ENCODE measurements around the gene LRRFIP1.

DNA sequence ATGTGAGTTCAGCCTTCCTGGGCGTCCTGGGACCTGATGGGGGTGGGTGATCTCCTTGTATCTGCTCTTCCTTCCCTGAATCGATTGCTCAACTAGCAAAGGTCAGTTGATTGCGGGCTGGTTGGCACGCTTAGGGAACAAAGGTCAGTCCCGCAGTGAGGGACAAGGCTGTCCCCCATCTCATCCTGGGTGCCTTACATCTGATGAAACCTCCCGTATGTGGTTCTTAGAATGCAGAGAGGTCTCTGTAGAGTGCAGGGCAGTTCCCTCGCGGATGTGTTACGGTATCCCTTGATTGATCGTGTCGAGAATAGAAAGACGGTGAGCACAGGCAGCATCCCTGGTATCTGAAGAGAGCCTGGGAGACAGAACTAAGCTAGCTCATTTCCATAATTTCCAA lies 114.8 kb downstream of the LRRFIP1 start:
- TF ChIP-seq, protein P1, sequence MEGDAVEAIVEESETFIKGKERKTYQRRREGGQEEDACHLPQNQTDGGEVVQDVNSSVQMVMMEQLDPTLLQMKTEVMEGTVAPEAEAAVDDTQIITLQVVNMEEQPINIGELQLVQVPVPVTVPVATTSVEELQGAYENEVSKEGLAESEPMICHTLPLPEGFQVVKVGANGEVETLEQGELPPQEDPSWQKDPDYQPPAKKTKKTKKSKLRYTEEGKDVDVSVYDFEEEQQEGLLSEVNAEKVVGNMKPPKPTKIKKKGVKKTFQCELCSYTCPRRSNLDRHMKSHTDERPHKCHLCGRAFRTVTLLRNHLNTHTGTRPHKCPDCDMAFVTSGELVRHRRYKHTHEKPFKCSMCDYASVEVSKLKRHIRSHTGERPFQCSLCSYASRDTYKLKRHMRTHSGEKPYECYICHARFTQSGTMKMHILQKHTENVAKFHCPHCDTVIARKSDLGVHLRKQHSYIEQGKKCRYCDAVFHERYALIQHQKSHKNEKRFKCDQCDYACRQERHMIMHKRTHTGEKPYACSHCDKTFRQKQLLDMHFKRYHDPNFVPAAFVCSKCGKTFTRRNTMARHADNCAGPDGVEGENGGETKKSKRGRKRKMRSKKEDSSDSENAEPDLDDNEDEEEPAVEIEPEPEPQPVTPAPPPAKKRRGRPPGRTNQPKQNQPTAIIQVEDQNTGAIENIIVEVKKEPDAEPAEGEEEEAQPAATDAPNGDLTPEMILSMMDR (IDR thresholded peaks at IDR 0.05): no peak
- no peak for TF ChIP-seq POLR2A (IDR thresholded peaks at IDR 0.05)

All from esophagus squamous epithelium (tissue), 4 donors.